K562 (cell line): ENCODE data around the gene ZBP1.

ENCODE experiments used
- IRF2 ChIP-seq: sonication (generic); formaldehyde crosslinking; IDR thresholded peaks from 2 replicates; pipeline ENCODE4 v1.8.1; 2022; ENCODE audit warnings: mild to moderate bottlenecking, missing genetic modification reagents
- MAFK ChIP-seq: IDR thresholded peaks from 2 replicates; pipeline ENCODE4 v1.6.1; 2011; ENCODE audit warnings: low read length, improper control_type of control experiment
- SMAD1 ChIP-seq: fragments of 150-350 bp; IDR thresholded peaks from 2 replicates; pipeline ENCODE4 v1.6.1; 2014; ENCODE audit warnings: low read length, low read depth; ENCODE audit not compliant: partially characterized antibody
- TEAD4 ChIP-seq, 2 experiments: sonication (generic) in 1 of 2; formaldehyde crosslinking in 1 of 2; IDR thresholded peaks; 2 replicates each; pipeline versions ENCODE4 v1.6.1 to v1.8.0; 2012 to 2022; ENCODE audit warnings: borderline replicate concordance in 1 of 2, inconsistent platforms in 1 of 2, low read length in 1 of 2, mild to moderate bottlenecking in 1 of 2, missing genetic modification reagents in 1 of 2

- TF ChIP-seq TEAD4 (IDR thresholded peaks at IDR 0.05; ENCODE audit: low read length) = no peak
- no peak for TF ChIP-seq TEAD4 (CRISPR knock-in tag; IDR thresholded peaks at IDR 0.05; ENCODE audit: borderline replicate concordance)
- TF ChIP-seq IRF2 = no peak
- TF ChIP-seq MAFK = no peak
- no peak for TF ChIP-seq SMAD1
Observed at GRCh38 chr20:57618091-57618763, 2.0 kb downstream of the ZBP1 start.
